Stomach smooth muscle (tissue), 2 donors: ENCODE results near the gene DUSP22.

Experiments
- H3K27ac ChIP-seq: one replicate; pipeline ENCODE4 v1.7.0; 2013; ENCODE audit warnings: mild to moderate bottlenecking, low read length, inconsistent platforms
- H3K27me3 ChIP-seq, 2 donors: one replicate each; pipeline ENCODE4 v1.7.0; 2013; ENCODE audit warnings: low read length in 2 of 2; ENCODE audit not compliant: insufficient read depth in 2 of 2, control insufficient read depth in 1 of 2
- H3K36me3 ChIP-seq, 2 donors: one replicate each; pipeline ENCODE4 v1.7.0; 2013; ENCODE audit warnings: low read length in 2 of 2; ENCODE audit not compliant: control insufficient read depth in 2 of 2, insufficient read depth in 2 of 2
- H3K4me1 ChIP-seq: one replicate; pipeline ENCODE4 v1.7.0; 2013; ENCODE audit warnings: low read length; ENCODE audit not compliant: control insufficient read depth, insufficient read depth
- H3K4me3 ChIP-seq, 2 donors: one replicate each; pipeline ENCODE4 v1.7.0; 2013; ENCODE audit warnings: low read length in 2 of 2
- H3K9ac ChIP-seq, 2 donors: one replicate each; pipeline ENCODE4 v1.7.0; 2013; ENCODE audit warnings: low read length in 2 of 2, mild to moderate bottlenecking in 1 of 2
- H3K9me3 ChIP-seq, 2 donors: one replicate each; pipeline ENCODE4 v1.7.0; 2013; ENCODE audit warnings: low read length in 2 of 2; ENCODE audit not compliant: control insufficient read depth in 2 of 2
- donor health status: healthy.
- donor health status: Pancreatic carcinoma.

DUSP22 gene

DNA sequence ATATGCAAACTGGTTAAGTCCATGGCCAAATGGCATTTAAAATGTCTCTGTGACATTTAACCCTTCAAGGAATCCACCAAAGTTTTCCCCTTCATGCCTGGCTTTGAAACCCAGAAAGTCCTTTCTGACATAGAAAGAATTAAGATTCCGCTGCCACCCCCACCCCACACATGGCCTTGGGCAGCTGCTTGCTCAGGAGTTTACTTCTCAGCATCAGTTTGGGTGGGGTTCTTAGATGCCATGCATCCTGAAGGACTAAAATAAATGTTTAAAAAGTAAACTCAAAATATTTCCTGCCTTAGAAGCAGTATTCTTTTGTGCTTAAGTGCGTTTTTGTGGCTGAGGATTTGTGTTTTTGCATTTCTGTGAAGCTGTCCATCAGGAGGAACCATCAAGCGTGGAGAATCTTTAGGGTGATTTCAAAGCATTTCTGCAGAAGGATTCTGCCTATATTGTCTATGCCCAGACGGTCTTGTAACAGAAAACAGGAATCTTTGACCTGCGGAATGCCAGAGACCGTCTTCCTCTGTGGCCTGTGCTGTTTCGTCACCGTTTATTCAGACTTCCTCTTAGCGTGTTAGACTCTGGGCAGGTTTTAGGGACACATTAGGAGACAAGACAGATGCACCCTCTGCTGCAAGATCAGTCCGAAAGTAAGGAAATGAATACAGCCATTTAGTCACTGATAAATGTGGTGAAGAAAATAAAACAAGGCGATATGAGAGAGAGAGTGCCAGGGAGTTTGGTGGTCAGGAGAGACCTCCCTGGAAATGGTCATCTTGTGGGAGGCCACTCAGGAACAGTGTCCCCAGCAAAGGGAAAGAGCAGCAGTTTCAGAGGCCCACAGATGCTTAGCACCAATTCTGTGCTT is 6.2 kb downstream of the DUSP22 start:
- Histone ChIP-seq H3K27me3 (no peaks in the 10 kb centered on the region), H3K9me3 (no peaks in the 10 kb centered on the region), H3K9ac (no peak overlapping the region), H3K36me3 (no peaks in the 10 kb centered on the region), H3K27ac (no peak overlapping the region), H3K4me1 (peaks cover 4% of the 10 kb centered on the region), H3K4me3 (no peak overlapping the region)

DNA sequence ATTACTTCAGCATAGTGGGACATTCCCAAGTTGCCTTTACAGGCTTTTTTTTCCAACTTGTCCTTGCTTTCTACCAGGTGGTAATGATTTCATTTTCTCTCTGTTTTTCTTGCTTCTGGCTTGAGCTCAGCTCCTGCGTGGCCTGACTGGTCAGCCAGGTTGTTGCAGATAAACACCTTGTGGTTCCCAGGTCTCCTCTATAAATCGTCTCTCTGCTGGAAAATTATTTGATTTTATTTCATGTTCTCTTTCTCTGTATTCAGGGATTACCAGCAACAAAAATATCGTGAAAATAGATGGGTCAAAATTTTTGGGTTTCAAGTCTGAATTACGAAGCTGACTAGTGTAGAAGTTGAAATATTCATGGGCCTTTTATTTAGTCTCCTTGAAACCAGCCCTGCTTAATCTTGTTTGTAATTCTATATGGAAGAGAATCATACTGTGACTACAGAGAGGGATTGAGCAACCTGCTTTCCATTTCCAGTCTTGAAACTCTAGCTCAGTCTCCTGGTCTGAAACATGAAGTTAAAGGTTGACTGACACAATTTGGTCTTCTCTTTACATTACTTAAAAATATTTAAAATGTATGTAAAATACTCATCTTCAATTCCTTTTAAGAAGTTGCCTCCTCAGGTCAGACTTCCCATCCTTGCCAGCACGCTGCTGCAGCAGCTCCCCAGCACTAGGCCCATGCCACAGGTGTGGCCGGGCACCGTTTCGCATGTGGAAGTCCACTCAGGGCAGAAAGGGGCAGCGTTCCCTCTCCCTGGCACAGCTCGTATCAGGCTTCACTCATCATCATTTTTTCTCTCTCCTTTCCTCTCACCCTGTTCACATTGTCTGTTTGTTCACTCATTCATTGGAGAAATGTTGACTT is 7.1 kb downstream of the DUSP22 start:
- Histone ChIP-seq H3K9me3 (no peaks in the 10 kb centered on the region), H3K4me3 (no peak overlapping the region), H3K27me3 (no peaks in the 10 kb centered on the region), H3K9ac (no peak overlapping the region), H3K36me3 (no peaks in the 10 kb centered on the region), H3K27ac (no peak overlapping the region), H3K4me1 (peaks cover 4% of the 10 kb centered on the region)

DNA sequence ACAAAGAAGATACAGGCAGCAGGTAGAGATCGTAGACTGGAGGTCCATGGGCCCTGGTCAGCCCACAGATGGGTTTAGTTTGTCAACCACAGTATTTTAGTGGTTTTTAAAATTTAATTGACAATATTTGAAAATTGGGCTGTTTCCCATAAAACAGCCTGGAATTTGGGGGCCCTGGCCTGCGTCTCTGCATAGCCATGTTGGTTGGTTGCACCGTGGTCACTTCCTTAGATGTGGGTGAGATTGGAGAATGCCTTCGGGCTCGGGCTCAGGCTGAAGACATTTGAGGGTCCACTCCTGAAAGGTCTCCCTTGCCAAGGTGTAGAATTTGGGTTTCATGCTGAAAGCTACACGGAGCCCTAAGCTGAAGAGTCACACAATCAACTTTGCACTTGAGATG is 7.7 kb downstream of the DUSP22 start:
- Histone ChIP-seq H3K27me3 (no peaks in the 10 kb centered on the region), H3K4me3 (no peak overlapping the region), H3K9me3 (no peaks in the 10 kb centered on the region), H3K36me3 (peaks cover 0 to 2% of the 10 kb centered on the region in 2 donors), H3K9ac (no peak overlapping the region), H3K4me1 (peaks cover 4% of the 10 kb centered on the region), H3K27ac (no peak overlapping the region)

DNA sequence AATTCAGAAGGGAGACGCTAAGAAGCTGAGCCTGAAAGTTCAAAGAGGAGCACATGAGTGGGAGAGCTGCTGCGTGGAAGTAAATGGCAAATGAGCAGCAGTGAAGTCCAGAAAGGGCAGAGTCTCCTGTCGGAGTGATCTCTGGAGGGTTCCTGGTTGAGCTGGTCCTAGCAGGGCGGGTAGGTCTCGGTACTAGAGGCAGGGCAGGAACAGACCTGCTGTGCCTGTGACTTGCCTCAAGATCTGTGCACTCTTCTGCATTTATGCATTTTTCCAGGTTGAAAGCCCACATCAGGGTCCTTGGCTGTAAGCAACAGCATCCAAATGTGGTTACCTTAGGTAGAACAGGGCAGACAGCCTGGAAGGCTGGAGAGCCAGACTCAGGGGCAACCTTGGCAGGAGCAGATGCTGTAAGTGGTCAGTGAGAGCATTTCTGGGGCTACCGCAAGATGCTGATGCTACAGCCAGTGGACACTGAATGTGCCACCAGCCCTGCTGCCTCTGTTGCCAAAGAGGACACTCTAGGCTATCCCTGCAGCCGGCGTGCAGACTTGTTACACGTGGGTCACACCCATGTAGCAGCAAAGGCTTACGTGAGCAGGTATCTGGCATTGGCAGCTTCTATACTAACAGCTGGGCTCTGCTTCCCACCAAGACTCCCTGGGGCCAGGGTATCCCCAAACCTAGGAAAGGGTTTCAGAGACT is 8.4 kb downstream of the DUSP22 start:
- H3K9ac ChIP-seq = no peak overlapping the region
- H3K27me3 ChIP-seq = no peaks in the 10 kb centered on the region
- H3K27ac ChIP-seq = no peak overlapping the region
- H3K4me1 ChIP-seq = peaks cover 4% of the 10 kb centered on the region
- peaks cover 0 to 5% of the 10 kb centered on the region in 2 donors for H3K36me3 ChIP-seq
- H3K4me3 ChIP-seq = no peak overlapping the region
- no peaks in the 10 kb centered on the region for H3K9me3 ChIP-seq

DNA sequence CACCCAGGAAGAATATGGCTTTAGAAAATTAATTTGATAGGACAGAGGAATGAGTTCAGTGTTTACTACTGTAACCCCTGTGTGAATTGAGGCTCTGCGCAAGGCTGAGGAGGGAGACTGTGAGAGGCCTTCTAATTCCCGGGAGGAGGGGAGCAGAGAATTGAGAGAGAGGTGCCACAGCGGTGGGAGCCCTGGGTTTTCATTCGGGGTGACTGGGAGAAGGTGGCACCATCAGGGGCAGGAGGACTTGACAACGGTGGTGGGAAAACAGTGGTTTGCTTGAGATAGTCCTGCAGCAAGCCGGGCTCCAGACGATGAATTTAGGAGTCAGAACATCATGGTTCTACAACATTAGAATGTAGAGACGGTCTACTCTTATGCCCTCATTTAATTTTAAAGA is 9.2 kb downstream of the DUSP22 start:
- H3K4me1 ChIP-seq = peaks cover 4% of the 10 kb centered on the region
- H3K9me3 ChIP-seq = no peaks in the 10 kb centered on the region

DNA sequence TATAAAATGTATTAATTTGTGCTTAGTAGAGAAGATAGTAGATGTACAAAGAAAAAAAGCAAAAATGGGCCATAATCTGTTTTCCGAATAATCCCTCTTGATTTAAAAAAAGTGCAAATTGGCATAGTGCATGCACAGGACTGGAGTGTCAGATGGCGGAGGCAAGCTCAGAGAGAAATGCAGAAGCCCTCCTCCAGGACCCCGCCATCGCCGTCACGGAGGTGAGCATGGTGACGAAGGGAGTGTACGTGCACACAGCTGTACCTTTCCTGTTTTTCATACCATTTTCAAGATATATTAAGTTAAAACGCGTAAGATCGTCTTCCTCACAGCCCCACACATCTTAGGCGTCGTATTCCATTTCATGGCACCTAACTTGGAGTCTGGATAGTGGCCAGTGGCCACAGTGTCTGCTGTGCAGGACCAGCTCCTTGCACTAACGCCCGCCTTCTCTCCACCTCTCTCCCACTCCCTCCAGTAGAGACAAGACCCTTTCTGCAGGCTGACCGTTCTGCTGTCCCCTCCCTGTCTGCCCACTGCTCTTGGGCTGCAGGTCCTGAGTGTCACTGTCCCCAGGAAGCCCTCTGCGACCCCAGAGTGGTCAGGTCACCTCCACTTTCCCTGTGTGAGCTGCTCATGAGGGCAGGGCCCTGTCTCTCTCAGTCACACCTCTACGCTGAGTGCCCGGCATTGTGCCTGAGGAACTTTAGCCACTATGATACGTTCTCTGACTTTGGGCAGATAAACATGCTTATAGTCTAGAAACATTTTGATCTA is 9.8 kb downstream of the DUSP22 start:
- H3K36me3 ChIP-seq = peaks cover 0 to 7% of the 10 kb centered on the region in 2 donors
- H3K4me1 ChIP-seq = no peaks in the 10 kb centered on the region
- no peak overlapping the region for H3K4me3 ChIP-seq
- no peaks in the 10 kb centered on the region for H3K9me3 ChIP-seq
- no peaks in the 10 kb centered on the region for H3K27me3 ChIP-seq
- H3K27ac ChIP-seq = no peak overlapping the region
- no peak overlapping the region for H3K9ac ChIP-seq

More for the DNA sequence above, 9.2 kb downstream of the DUSP22 start:
- H3K36me3 ChIP-seq = peaks cover 0 to 7% of the 10 kb centered on the region in 2 donors
- no peak overlapping the region for H3K4me3 ChIP-seq
- no peak overlapping the region for H3K27ac ChIP-seq
- no peak overlapping the region for H3K9ac ChIP-seq
- H3K27me3 ChIP-seq = no peaks in the 10 kb centered on the region

DNA sequence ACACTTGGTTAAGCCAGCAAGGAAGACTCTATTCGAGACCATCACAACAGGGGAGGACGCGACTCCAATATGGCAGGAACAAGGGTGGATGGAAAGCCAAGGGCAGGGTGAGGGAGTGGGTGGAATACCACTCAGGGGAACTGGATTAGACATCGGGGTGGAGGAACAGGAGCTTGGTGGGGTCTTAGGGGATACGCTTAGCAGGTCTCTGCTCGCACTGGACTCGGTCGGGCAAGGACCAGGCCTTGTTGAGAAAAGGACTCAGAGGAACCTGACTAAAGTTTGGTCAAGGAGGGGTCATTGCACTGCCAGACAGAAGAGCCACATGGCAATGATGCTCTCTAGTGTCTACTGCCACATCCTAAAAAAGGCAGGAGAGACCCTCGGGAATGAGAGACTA is 10.5 kb downstream of the DUSP22 start:
- Histone ChIP-seq H3K4me1 (peaks cover 3% of the 10 kb centered on the region), H3K9me3 (no peaks in the 10 kb centered on the region), H3K27me3 (no peaks in the 10 kb centered on the region)

DNA sequence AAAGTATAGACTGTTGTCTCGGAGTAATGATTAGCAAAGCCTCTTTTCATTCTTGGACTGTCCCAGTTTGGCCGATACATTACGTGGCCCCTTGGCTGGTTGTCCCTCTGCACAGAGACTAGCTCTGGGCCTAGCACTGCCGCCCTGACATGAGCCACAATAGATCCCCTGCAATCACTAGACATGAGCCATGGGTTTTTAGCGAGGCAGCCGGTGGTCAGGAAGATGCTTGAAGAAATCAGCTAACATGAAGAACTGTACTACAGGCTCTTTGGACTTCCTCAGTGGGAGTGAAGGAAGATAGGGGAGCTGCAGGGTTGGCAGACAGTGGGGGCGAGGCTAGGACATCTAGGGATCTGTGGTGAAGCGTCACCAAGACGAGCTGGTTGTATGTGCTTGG is 11.0 kb downstream of the DUSP22 start:
- peaks cover 3% of the 10 kb centered on the region for H3K4me1 ChIP-seq
- H3K9ac ChIP-seq = no peak overlapping the region
- no peaks in the 10 kb centered on the region for H3K27me3 ChIP-seq
- H3K4me3 ChIP-seq = no peak overlapping the region
- H3K36me3 ChIP-seq = peaks cover 0 to 9% of the 10 kb centered on the region in 2 donors
- H3K9me3 ChIP-seq = no peaks in the 10 kb centered on the region
- no peak overlapping the region for H3K27ac ChIP-seq

More for the DNA sequence above, 10.5 kb downstream of the DUSP22 start:
- Histone ChIP-seq H3K36me3 (peaks cover 0 to 9% of the 10 kb centered on the region in 2 donors), H3K27ac (no peak overlapping the region), H3K9ac (no peak overlapping the region), H3K4me3 (no peak overlapping the region)

DNA sequence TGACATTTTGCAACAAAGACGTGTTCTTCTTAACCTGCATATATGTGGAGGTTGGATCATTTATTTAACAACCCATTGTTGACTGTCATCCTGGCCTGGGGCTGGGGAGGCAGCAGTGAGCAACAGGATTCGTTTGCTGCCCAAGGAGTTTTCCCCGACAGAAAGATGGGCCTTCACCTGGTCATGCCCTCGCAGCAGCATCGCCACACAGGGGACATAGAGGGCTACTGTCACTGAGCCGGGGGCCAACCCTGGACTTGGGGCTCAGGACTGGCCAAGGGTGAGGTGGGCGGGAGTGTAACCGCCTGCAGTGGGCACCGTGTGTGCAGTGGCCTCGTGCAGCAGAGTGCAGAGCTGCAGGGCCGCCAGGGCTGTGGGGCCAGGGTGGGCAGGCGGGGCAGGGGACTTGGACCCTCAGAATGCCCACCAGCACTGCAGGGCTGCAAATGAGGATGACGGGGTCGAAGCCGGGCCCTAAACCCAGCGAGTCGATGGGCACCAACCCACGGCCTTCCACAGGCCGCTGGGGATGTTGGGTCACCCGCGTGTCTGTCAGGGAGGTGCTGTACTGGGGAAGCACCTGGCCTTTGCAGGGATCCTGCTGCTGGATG is 11.8 kb downstream of the DUSP22 start:
- peaks cover 0 to 9% of the 10 kb centered on the region in 2 donors for H3K36me3 ChIP-seq
- no peak overlapping the region for H3K27ac ChIP-seq
- H3K9me3 ChIP-seq = no peaks in the 10 kb centered on the region
- H3K27me3 ChIP-seq = no peaks in the 10 kb centered on the region
- no peak overlapping the region for H3K9ac ChIP-seq
- H3K4me3 ChIP-seq = no peak overlapping the region
- peaks cover 3% of the 10 kb centered on the region for H3K4me1 ChIP-seq
